Fibroblast of lung (primary cell): ENCODE measurements around the gene BBS9. TPM values are rescaled to one million over a fixed set of nuclear protein-coding genes. Genes with fewer than 3 reads are reported as not detected.

Experiments
- DNase-seq, 2 donors: peaks; one replicate each; pipeline versions ENCODE4 v3.0.0 to v3.0.0-alpha.2; 2010; ENCODE audit warnings: low read depth in 2 of 2
- H2AFZ ChIP-seq: 2 replicates; pipeline ENCODE4 v1.5.1; 2012; ENCODE audit warnings: low read length, control low read depth, inconsistent platforms
- H3K27ac ChIP-seq: 2 replicates; pipeline ENCODE4 v1.5.1; 2011; ENCODE audit warnings: low read length, control low read depth; ENCODE audit not compliant: insufficient read depth
- H3K27me3 ChIP-seq: 2 replicates; pipeline ENCODE4 v1.5.1; 2011; ENCODE audit warnings: mild to moderate bottlenecking, low read length; ENCODE audit not compliant: control insufficient read depth, insufficient read depth
- H3K36me3 ChIP-seq: 2 replicates; pipeline ENCODE4 v1.5.1; 2011; ENCODE audit warnings: low read length; ENCODE audit not compliant: control insufficient read depth, insufficient read depth
- H3K4me1 ChIP-seq: 2 replicates; pipeline ENCODE4 v1.5.1; 2011; ENCODE audit warnings: low read length; ENCODE audit not compliant: control insufficient read depth, insufficient read depth; ENCODE audit errors: extremely low read depth
- H3K4me2 ChIP-seq: 2 replicates; pipeline ENCODE4 v1.5.1; 2011; ENCODE audit warnings: low read length, control low read depth; ENCODE audit not compliant: insufficient read depth; ENCODE audit errors: extremely low read depth
- H3K4me3 ChIP-seq, 4 experiments: fragments of 200-600 bp in 1 of 4; sonication (generic) in 1 of 4; replicated peaks in 1 of 4; 2 replicates each; pipeline ENCODE4 v1.5.1; 2011 to 2016; ENCODE audit warnings: low read length in 4 of 4, low read depth in 3 of 4, mild to moderate bottlenecking in 3 of 4, control low read depth in 2 of 4, inconsistent platforms in 1 of 4, mixed read lengths in 1 of 4; ENCODE audit not compliant: insufficient read depth in 1 of 4; ENCODE audit errors: control extremely low read depth in 1 of 4
- H3K79me2 ChIP-seq: 2 replicates; pipeline ENCODE4 v1.5.1; 2012; ENCODE audit warnings: mild to moderate bottlenecking, low read length, inconsistent platforms; ENCODE audit not compliant: control insufficient read depth, insufficient read depth
- H3K9ac ChIP-seq: 2 replicates; pipeline ENCODE4 v1.5.1; 2011; ENCODE audit warnings: mild to moderate bottlenecking, low read length, control low read depth; ENCODE audit not compliant: insufficient read depth
- H3K9me3 ChIP-seq: 2 replicates; pipeline ENCODE4 v1.5.1; 2012; ENCODE audit warnings: low read depth, low read length; ENCODE audit not compliant: control insufficient read depth, insufficient read depth
- H4K20me1 ChIP-seq: 2 replicates; pipeline ENCODE4 v1.5.1; 2011; ENCODE audit warnings: low read length; ENCODE audit not compliant: control insufficient read depth, insufficient read depth; ENCODE audit errors: extremely low read depth
- EZH2 ChIP-seq: IDR thresholded peaks from 2 replicates; pipeline ENCODE4 v1.5.1; 2012; ENCODE audit warnings: low read length, control low read depth, mild to moderate bottlenecking; ENCODE audit errors: missing control alignments
- polyA plus RNA-seq, 2 donors: library from polyadenylated mRNA; depleted of rRNA in 1 of 2; stranded (reverse) in 1 of 2; unstranded in 1 of 2; fragments of >200 nt; gene quantifications; 2 replicates each; pipeline ENCODE4 v1.2.1, GENCODE V29; 2011 to 2012; ENCODE audit warnings: missing spikeins in 1 of 2
- total RNA-seq: library from RNA; depleted of rRNA; stranded (reverse); fragments of >200 nt; gene quantifications from 2 replicates; pipeline ENCODE4 v1.2.1, GENCODE V29; 2014
- TF ChIP-seq, protein P1 (sequence below), 2 donors: IDR thresholded peaks in 1 of 2; conservative IDR thresholded peaks in 1 of 2; 1 replicate in 1 of 2; 2 replicates in 1 of 2; pipeline ENCODE4 v1.5.1; 2011 to 2012; ENCODE audit warnings: low read length in 2 of 2, control low read depth in 1 of 2, inconsistent platforms in 1 of 2, low read depth in 1 of 2, mild to moderate bottlenecking in 1 of 2

Gene BBS9
- total and polyA plus RNA-seq, 2 donors (not counting 1 experiment from before 2014, with no cell fraction given) = 19.1 to 26.9 TPM

- no peaks in the 10 kb centered on the region for H3K79me2 ChIP-seq
- H3K4me2 ChIP-seq = no peak overlapping the region
- H3K4me3 ChIP-seq = no peak overlapping the region
- H3K9ac ChIP-seq = no peak overlapping the region
- H2AFZ ChIP-seq = no peak overlapping the region
- DNase-seq = peak in 1 of 2 donors; percentile 7
- no peaks in the 10 kb centered on the region for H3K4me1 ChIP-seq
- no peaks in the 10 kb centered on the region for H3K36me3 ChIP-seq
- no peaks in the 10 kb centered on the region for H3K27me3 ChIP-seq
- no peaks in the 10 kb centered on the region for H4K20me1 ChIP-seq
- H3K9me3 ChIP-seq = no peaks in the 10 kb centered on the region
- no peak overlapping the region for H3K27ac ChIP-seq
- no peak for TF ChIP-seq EZH2
- TF ChIP-seq, protein P1, sequence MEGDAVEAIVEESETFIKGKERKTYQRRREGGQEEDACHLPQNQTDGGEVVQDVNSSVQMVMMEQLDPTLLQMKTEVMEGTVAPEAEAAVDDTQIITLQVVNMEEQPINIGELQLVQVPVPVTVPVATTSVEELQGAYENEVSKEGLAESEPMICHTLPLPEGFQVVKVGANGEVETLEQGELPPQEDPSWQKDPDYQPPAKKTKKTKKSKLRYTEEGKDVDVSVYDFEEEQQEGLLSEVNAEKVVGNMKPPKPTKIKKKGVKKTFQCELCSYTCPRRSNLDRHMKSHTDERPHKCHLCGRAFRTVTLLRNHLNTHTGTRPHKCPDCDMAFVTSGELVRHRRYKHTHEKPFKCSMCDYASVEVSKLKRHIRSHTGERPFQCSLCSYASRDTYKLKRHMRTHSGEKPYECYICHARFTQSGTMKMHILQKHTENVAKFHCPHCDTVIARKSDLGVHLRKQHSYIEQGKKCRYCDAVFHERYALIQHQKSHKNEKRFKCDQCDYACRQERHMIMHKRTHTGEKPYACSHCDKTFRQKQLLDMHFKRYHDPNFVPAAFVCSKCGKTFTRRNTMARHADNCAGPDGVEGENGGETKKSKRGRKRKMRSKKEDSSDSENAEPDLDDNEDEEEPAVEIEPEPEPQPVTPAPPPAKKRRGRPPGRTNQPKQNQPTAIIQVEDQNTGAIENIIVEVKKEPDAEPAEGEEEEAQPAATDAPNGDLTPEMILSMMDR (conservative IDR thresholded peaks at IDR 0.05 in 1 of 2, IDR thresholded peaks at IDR 0.05 in 1 of 2; ENCODE audit: low read depth in 1 of 2, low read length in 2 of 2) = no peak
Measured at GRCh38 chr7:33578166-33578565, 448.8 kb downstream of the BBS9 start.

DNA sequence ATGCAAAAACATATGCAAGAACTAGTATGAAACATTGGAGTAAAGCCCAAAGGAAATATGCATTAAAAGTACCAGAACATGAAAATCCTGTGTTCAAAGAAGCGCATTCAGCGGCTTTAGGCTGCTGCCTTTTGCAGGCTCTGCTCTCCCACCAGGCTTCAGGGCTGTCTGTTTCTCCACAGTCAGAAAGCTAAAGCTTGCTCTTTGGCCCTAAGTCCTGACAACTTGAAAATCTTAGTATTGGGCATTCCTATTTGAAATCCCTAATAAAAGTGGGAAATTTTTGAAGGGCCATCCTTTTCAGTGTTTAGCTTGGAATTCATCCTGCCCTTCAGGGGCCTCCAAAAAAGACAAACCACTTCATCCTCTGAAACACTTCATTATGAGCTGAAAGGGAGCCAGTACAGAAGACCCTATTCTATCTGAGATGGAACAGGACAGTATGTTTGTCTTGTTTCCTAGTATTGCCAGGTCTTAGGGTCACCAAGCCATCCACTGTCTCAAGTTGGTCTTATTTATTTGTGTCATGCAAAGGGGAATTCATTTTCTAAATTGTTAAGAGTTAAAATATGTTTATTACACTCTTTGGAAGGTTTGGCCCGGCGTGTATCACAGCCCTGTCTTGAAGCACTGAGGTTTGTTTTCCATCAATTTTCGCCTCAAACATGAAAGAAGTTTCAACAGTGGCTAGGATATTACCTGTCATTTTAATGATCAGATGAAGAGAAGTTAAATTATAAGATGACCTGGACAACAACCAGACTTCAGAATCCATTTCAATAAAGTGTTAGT lies 449.7 kb downstream of the BBS9 start:
- Histone ChIP-seq H3K9ac (no peak overlapping the region), H3K9me3 (no peaks in the 10 kb centered on the region), H4K20me1 (no peaks in the 10 kb centered on the region), H3K79me2 (no peaks in the 10 kb centered on the region), H2AFZ (no peak overlapping the region), H3K27ac (no peak overlapping the region), H3K4me1 (no peaks in the 10 kb centered on the region), H3K27me3 (no peaks in the 10 kb centered on the region), H3K4me3 (no peak overlapping the region), H3K36me3 (no peaks in the 10 kb centered on the region), H3K4me2 (no peak overlapping the region)
- TF ChIP-seq, protein P1 (conservative IDR thresholded peaks at IDR 0.05 in 1 of 2, IDR thresholded peaks at IDR 0.05 in 1 of 2; ENCODE audit: low read depth in 1 of 2, low read length in 2 of 2) = no peak
- no peak for TF ChIP-seq EZH2
- peak in 1 of 2 donors; percentile 13 for DNase-seq

DNA sequence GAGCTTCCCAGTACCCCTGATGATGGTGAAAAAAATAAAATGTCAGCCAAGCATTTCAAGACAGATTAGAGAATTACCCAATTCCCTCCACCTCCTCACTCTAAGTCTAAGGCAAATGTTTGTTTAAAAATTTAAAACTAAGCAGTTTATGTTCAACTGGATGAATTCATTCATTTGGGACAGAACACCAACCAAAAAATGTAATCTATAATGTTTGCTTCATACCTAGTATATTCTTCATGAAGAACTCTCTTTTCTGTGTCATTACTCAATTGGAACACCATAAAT lies 450.3 kb downstream of the BBS9 start:
- no peaks in the 10 kb centered on the region for H3K9me3 ChIP-seq
- no peak overlapping the region for H3K9ac ChIP-seq
- H4K20me1 ChIP-seq = no peaks in the 10 kb centered on the region
- DNase-seq = no peak
- no peaks in the 10 kb centered on the region for H3K79me2 ChIP-seq
- no peak overlapping the region for H3K4me3 ChIP-seq
- H3K27ac ChIP-seq = no peak overlapping the region
- H3K27me3 ChIP-seq = no peaks in the 10 kb centered on the region
- H3K4me2 ChIP-seq = no peak overlapping the region
- TF ChIP-seq, protein P1 (conservative IDR thresholded peaks at IDR 0.05 in 1 of 2, IDR thresholded peaks at IDR 0.05 in 1 of 2; ENCODE audit: low read depth in 1 of 2, low read length in 2 of 2) = no peak
- no peak for TF ChIP-seq EZH2
- no peaks in the 10 kb centered on the region for H3K36me3 ChIP-seq
- no peaks in the 10 kb centered on the region for H3K4me1 ChIP-seq
- H2AFZ ChIP-seq = no peak overlapping the region
